ENCODE data around the gene CD52. TPM values are rescaled to one million over a fixed set of nuclear protein-coding genes. Genes with fewer than 3 reads are reported as not detected.

CD52 gene
- total and polyA plus RNA-seq, 7 donors: 2.1 to 4.2 (median 3.9) TPM

GRCh38 chr1:26283871-26284596, 33.7 kb upstream of the CD52 start:
- Histone ChIP-seq H3K36me3 (ENCODE audit: insufficient read depth in 1 of 2, low read depth in 1 of 2) (peaks cover 0 to 9% of the 10 kb centered on the region in 2 donors), H3K4me3 (no peak overlapping the region), H3K27ac (peak overlapping the region; percentile 80), H3K4me1 (peaks cover 60% of the 10 kb centered on the region), H3K9me3 (no peaks in the 10 kb centered on the region), H3K27me3 (ENCODE audit: insufficient read depth in 3 of 3, low read length in 2 of 3) (no peaks in the 10 kb centered on the region)
- DNase-seq (no peak), ATAC-seq (no peak)
- WGBS, 3 donors: 63 to 88% (median 69%) methylated on average over 12 of the region's 12 CpGs
- intact Hi-C loops (cut with DNase I): no loop called here
- TF ChIP-seq CTCF (IDR thresholded peaks at IDR 0.05): no peak

DNA sequence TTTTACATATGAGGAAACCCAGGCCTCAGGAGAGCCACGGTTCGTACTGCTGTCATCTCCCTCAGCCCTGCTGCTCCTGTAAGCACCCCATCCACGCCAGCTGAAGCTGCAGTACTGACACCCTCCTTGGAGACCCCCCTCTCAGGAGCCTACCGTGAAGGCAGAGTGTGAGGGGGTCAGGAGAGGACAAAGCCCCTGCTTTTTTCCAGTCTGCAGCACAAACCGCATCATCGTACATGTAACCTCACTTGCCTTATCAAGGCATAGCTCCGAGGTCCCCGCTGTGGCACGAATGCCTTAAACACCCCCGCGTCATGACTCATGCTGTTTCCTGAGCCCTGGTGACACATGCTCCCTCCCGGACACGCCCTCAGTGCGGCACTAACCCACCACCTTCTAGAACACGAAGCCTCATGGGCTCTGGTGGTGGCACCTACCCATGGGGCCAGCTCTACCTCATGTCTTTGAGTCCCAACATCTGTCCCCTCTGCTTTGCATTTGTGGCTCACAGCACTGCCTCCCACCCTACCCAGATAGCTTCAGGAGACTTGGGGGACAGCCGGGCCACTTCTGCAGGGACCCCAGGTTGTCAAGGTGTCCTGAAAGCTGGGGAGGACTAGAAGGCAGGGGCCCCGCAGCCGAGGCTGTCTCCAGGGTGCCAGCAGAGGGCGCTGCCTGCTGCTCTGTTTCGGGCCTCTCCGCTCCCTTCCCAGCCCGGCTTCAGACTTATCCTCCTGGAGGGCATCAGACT, 33.0 kb upstream of the CD52 start:
- ATAC-seq (peak; percentile 69 to 77 (median 74)), DNase-seq (peak; percentile 89 to 92)
- intact Hi-C loops (cut with DNase I): no loop called here
- WGBS, 3 donors: 23 to 33% (median 23%) methylated on average over 22 of the region's 22 CpGs
- no peaks in the 10 kb centered on the region for H3K9me3 ChIP-seq
- H3K4me1 ChIP-seq: peaks cover 53% of the 10 kb centered on the region
- peak overlapping the region; percentile 80 for H3K27ac ChIP-seq
- peaks cover 0 to 9% of the 10 kb centered on the region in 2 donors for H3K36me3 ChIP-seq (ENCODE audit: insufficient read depth in 1 of 2, low read depth in 1 of 2)
- H3K4me3 ChIP-seq: no peak overlapping the region
- no peaks in the 10 kb centered on the region for H3K27me3 ChIP-seq (ENCODE audit: insufficient read depth in 3 of 3, low read length in 2 of 3)
- peak; percentile 51 for TF ChIP-seq CTCF (IDR thresholded peaks at IDR 0.05)

- H3K36me3 ChIP-seq (ENCODE audit: insufficient read depth in 1 of 2, low read depth in 1 of 2): peaks cover 0 to 9% of the 10 kb centered on the region in 2 donors
- intact Hi-C loops (cut with DNase I): loop anchor here in 1 of 2 donors (2.0 kb wide), 1 partner anchor 35 kb away; no protein-coding TSS in a partner anchor
- H3K27ac ChIP-seq: peak overlapping the region; percentile 80
- peak; percentile 35 for TF ChIP-seq CTCF (IDR thresholded peaks at IDR 0.05)
- ATAC-seq: peak; percentile 25 to 54 (median 40)
- peaks cover 48% of the 10 kb centered on the region for H3K4me1 ChIP-seq
- DNase-seq: peak; percentile 66 to 81
- no peaks in the 10 kb centered on the region for H3K9me3 ChIP-seq
- WGBS, 3 donors: 68 to 82% (median 70%) methylated on average over 17 to 19 of the region's 19 CpGs
- no peaks in the 10 kb centered on the region for H3K27me3 ChIP-seq (ENCODE audit: insufficient read depth in 3 of 3, low read length in 2 of 3)
- H3K4me3 ChIP-seq: no peak overlapping the region
These were observed 32.2 kb upstream of the CD52 start for GRCh38 chr1:26285366-26286063.

- WGBS, 3 donors: 40 to 78% (median 52%) methylated on average over 2 of the region's 2 CpGs
- DNase-seq: no peak
- Histone ChIP-seq H3K4me3 (no peak overlapping the region), H3K27me3 (ENCODE audit: insufficient read depth in 3 of 3, low read length in 2 of 3) (no peaks in the 10 kb centered on the region), H3K9me3 (no peaks in the 10 kb centered on the region), H3K4me1 (peaks cover 43% of the 10 kb centered on the region), H3K36me3 (ENCODE audit: insufficient read depth in 1 of 2, low read depth in 1 of 2) (peaks cover 0 to 6% of the 10 kb centered on the region in 2 donors), H3K27ac (peak overlapping the region; percentile 80)
- ATAC-seq: no peak
- intact Hi-C loops (cut with DNase I): loop anchor here in 1 of 2 donors (2.0 kb wide), 1 partner anchor 35 kb away; no protein-coding TSS in a partner anchor
- TF ChIP-seq CTCF (IDR thresholded peaks at IDR 0.05): no peak
These were observed 31.7 kb upstream of the CD52 start for GRCh38 chr1:26286064-26286416.

All from psoas muscle (tissue), 8 donors.